22Rv1 (cell line): ENCODE results near the gene SUSD4.

Experiments used
- CTCF ChIP-seq: fragments of 450-650 bp; IDR thresholded peaks from 2 replicates; pipeline ENCODE4 v1.5.1; 2017; ENCODE audit warnings: mild to moderate bottlenecking
- ZFX ChIP-seq: fragments of 450-650 bp; IDR thresholded peaks from 2 replicates; pipeline ENCODE4 v1.6.1; 2017; ENCODE audit warnings: antibody characterized with exemption, borderline replicate concordance

DNA sequence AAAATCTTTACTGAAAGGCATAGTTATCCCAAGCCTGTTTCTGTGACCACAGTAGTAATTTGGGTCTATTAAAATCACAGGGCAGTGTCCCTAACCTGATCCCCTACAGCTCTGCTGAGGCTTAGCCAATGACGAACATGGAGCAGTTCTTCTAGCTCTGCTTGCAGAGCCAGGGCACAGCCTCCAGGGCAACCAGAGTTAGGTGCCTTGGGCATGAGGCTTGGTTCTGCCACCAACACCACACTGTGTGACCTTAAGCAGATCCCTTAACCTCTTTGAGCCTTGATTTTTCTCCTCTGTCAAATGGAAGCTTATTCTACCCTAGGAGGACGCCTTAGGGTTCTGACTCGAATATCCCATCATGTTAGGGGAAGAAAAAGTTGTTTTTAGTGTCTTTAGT lies 134.2 kb downstream of the SUSD4 start:
- TF ChIP-seq CTCF = no peak
- no peak for TF ChIP-seq ZFX
